Measurements from ENCODE around the gene SNX15.

The SNX15 gene

DNA sequence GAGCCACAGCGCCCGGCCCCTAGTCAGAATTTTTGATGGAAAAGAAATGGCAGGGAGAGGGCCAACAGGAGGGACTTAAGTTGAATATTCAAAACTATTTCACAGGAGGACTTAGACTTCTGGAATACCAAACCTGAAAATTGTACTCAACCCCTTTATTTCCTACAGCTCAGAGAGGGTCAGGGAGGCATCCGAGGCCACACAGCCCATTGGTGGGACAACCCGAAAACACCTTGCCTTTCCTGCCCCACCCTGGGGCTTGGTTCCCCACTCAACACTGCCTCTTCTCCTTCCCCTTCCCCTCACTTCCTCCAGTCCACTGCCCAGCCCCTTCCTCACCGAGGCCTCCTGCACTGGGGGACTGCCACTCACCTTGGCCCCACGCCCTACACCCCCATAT lies 29.8 kb downstream of the SNX15 start:
- Histone ChIP-seq H3K9ac (ENCODE audit: low read depth, low read length) (no peak overlapping the region), H3K27ac (ENCODE audit: low read depth, low read length) (no peak overlapping the region), H3K4me1 (ENCODE audit: control insufficient read depth, insufficient read depth, low read length) (no peaks in the 10 kb centered on the region), H3K36me3 (ENCODE audit: control insufficient read depth, insufficient read depth, low read length) (no peaks in the 10 kb centered on the region), H3K4me3 (ENCODE audit: low read depth, low read length) (no peak overlapping the region), H3K27me3 (ENCODE audit: control insufficient read depth, insufficient read depth, low read length) (no peaks in the 10 kb centered on the region), H3K9me3 (ENCODE audit: control insufficient read depth, insufficient read depth, low read length) (no peaks in the 10 kb centered on the region)

GRCh38 chr11:65057526-65057925 lies 30.3 kb downstream of the SNX15 start:
- Histone ChIP-seq H3K9me3 (ENCODE audit: control insufficient read depth, insufficient read depth, low read length) (no peaks in the 10 kb centered on the region), H3K27ac (ENCODE audit: low read depth, low read length) (no peak overlapping the region), H3K4me1 (ENCODE audit: control insufficient read depth, insufficient read depth, low read length) (no peaks in the 10 kb centered on the region), H3K36me3 (ENCODE audit: control insufficient read depth, insufficient read depth, low read length) (no peaks in the 10 kb centered on the region), H3K4me3 (ENCODE audit: low read depth, low read length) (no peak overlapping the region), H3K27me3 (ENCODE audit: control insufficient read depth, insufficient read depth, low read length) (no peaks in the 10 kb centered on the region), H3K9ac (ENCODE audit: low read depth, low read length) (no peak overlapping the region)

- Histone ChIP-seq H3K9ac (ENCODE audit: low read depth, low read length) (no peak overlapping the region), H3K36me3 (ENCODE audit: control insufficient read depth, insufficient read depth, low read length) (no peaks in the 10 kb centered on the region), H3K27me3 (ENCODE audit: control insufficient read depth, insufficient read depth, low read length) (no peaks in the 10 kb centered on the region), H3K9me3 (ENCODE audit: control insufficient read depth, insufficient read depth, low read length) (no peaks in the 10 kb centered on the region), H3K4me1 (ENCODE audit: control insufficient read depth, insufficient read depth, low read length) (no peaks in the 10 kb centered on the region), H3K27ac (ENCODE audit: low read depth, low read length) (no peak overlapping the region), H3K4me3 (ENCODE audit: low read depth, low read length) (no peak overlapping the region)
Observed at GRCh38 chr11:65058012-65058411, 30.8 kb downstream of the SNX15 start.

- Histone ChIP-seq H3K9me3 (ENCODE audit: control insufficient read depth, insufficient read depth, low read length) (no peaks in the 10 kb centered on the region), H3K36me3 (ENCODE audit: control insufficient read depth, insufficient read depth, low read length) (no peaks in the 10 kb centered on the region), H3K4me3 (ENCODE audit: low read depth, low read length) (no peak within 1 kb of the TSS), H3K4me1 (ENCODE audit: control insufficient read depth, insufficient read depth, low read length) (no peaks in the 10 kb centered on the region), H3K27me3 (ENCODE audit: control insufficient read depth, insufficient read depth, low read length) (no peaks in the 10 kb centered on the region), H3K9ac (ENCODE audit: low read depth, low read length) (no peak within 1 kb of the TSS), H3K27ac (ENCODE audit: low read depth, low read length) (no peak within 1 kb of the TSS)
Observed at GRCh38 chr11:65058419-65059054, 31.3 kb downstream of the SNX15 start, which contains the start of gene NAALADL1. Gene NAALADL1, minus strand, starts transcription at chr11:65058553. Its CDS starts 32 bp downstream, at chr11:65058521.

GRCh38 chr11:65059523-65059922 lies 32.3 kb downstream of the SNX15 start:
- Histone ChIP-seq H3K4me1 (ENCODE audit: control insufficient read depth, insufficient read depth, low read length) (no peaks in the 10 kb centered on the region), H3K27me3 (ENCODE audit: control insufficient read depth, insufficient read depth, low read length) (no peaks in the 10 kb centered on the region), H3K9me3 (ENCODE audit: control insufficient read depth, insufficient read depth, low read length) (no peaks in the 10 kb centered on the region), H3K9ac (ENCODE audit: low read depth, low read length) (no peak overlapping the region), H3K27ac (ENCODE audit: low read depth, low read length) (no peak overlapping the region), H3K36me3 (ENCODE audit: control insufficient read depth, insufficient read depth, low read length) (no peaks in the 10 kb centered on the region), H3K4me3 (ENCODE audit: low read depth, low read length) (no peak overlapping the region)

DNA sequence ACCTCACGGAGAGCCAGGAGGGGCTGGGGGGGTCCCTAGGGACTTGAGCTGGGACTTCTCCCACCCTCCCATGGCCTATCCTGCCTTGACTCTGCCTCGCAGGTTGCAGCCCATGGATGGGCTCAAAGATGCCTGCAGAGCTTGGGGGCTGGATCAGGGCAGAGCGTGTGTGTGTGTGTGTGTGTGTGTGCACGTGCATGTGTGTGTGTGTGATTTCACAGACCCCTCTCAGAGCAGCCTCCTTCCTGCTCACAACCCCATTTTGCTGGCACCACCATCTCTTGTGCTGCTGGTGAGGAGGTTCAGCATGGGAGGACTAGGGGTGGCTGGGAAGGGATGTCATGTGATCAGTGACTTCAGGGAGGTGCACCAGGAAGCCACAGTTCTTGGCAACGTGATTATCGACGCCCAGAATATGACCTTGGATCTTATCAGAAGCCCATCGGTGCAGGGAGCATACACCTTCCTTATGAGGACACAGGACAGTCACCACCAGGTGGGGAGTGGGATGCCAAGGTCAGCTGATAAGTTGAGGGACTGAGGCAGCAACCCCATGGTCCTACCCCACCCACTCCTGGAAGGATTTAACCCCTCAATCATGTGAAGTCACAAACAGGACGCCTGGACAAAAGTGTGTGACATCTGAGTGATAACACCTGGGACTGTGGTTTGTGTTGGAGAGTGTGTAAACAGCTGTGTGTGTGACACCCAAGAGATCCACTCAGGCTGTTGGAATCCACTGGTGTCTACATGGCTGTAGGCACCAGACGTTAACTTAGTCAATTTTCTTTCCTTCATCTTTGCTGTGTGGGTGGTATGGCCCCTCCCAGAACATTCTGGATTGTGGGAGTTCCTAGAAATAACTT lies 33.0 kb downstream of the SNX15 start:
- Histone ChIP-seq H3K27me3 (ENCODE audit: control insufficient read depth, insufficient read depth, low read length) (no peaks in the 10 kb centered on the region), H3K27ac (ENCODE audit: low read depth, low read length) (no peak overlapping the region), H3K9me3 (ENCODE audit: control insufficient read depth, insufficient read depth, low read length) (no peaks in the 10 kb centered on the region), H3K9ac (ENCODE audit: low read depth, low read length) (no peak overlapping the region), H3K4me3 (ENCODE audit: low read depth, low read length) (no peak overlapping the region), H3K36me3 (ENCODE audit: control insufficient read depth, insufficient read depth, low read length) (no peaks in the 10 kb centered on the region), H3K4me1 (ENCODE audit: control insufficient read depth, insufficient read depth, low read length) (no peaks in the 10 kb centered on the region)

DNA sequence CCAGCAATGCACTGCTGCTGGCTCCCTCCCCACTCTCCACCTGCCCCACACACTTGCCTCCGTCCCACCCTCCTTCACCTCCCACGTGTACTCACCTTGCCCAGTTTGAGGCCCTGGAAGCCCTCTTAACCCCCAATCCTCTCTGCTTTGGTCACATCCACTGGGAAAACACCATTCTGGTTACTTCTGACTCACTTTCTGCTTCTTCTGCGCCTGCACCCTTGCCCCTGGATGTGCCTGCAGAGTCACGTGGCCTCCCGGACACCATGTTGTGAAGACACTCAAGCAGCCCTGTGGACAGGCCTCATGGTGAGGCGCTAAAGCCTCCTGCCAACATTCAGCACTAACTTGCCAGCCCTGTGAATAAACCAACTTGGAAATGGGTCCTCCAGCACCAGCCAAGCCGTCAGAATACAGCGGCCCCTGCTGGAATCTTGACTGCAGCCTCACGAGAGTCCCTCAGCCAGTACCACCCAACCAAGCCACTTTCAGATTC lies 33.7 kb downstream of the SNX15 start:
- Histone ChIP-seq H3K9ac (ENCODE audit: low read depth, low read length) (no peak overlapping the region), H3K27me3 (ENCODE audit: control insufficient read depth, insufficient read depth, low read length) (no peaks in the 10 kb centered on the region), H3K36me3 (ENCODE audit: control insufficient read depth, insufficient read depth, low read length) (no peaks in the 10 kb centered on the region)

DNA sequence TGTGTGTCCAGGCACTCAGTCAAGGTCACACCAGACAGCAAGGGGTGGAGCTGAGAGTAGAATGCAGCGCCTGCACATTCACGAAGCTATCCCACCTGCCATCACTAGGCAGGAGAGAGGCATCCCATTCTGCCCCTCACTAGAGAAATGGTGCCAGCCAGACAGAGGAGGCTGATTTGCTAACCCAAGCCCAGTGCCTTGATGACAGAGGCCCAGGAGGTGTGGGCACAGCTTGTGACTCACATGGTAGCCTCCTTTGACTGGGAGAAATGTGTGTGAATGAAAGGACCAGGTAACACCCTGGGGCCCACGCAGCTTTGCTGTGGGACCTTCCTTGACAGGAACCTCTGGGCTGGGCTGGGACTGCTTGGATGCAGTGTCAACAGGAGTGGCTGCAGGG lies 36.3 kb downstream of the SNX15 start:
- Histone ChIP-seq H3K4me1 (ENCODE audit: control insufficient read depth, insufficient read depth, low read length) (peaks cover 6% of the 10 kb centered on the region; the same call in 1 of the 2 replicates), H3K9ac (ENCODE audit: low read depth, low read length) (no peak overlapping the region), H3K4me3 (ENCODE audit: low read depth, low read length) (no peak overlapping the region), H3K36me3 (ENCODE audit: control insufficient read depth, insufficient read depth, low read length) (no peaks in the 10 kb centered on the region), H3K27me3 (ENCODE audit: control insufficient read depth, insufficient read depth, low read length) (no peaks in the 10 kb centered on the region), H3K9me3 (ENCODE audit: control insufficient read depth, insufficient read depth, low read length) (no peaks in the 10 kb centered on the region), H3K27ac (ENCODE audit: low read depth, low read length) (no peak overlapping the region)

More for the DNA sequence above, 33.7 kb downstream of the SNX15 start:
- H3K27ac ChIP-seq (ENCODE audit: low read depth, low read length) = no peak overlapping the region
- no peak overlapping the region for H3K4me3 ChIP-seq (ENCODE audit: low read depth, low read length)
- H3K9me3 ChIP-seq (ENCODE audit: control insufficient read depth, insufficient read depth, low read length) = no peaks in the 10 kb centered on the region
- H3K4me1 ChIP-seq (ENCODE audit: control insufficient read depth, insufficient read depth, low read length) = no peaks in the 10 kb centered on the region

- no peaks in the 10 kb centered on the region for H3K9me3 ChIP-seq (ENCODE audit: control insufficient read depth, insufficient read depth, low read length)
- no peaks in the 10 kb centered on the region for H3K27me3 ChIP-seq (ENCODE audit: control insufficient read depth, insufficient read depth, low read length)
- no peak overlapping the region for H3K27ac ChIP-seq (ENCODE audit: low read depth, low read length)
- H3K9ac ChIP-seq (ENCODE audit: low read depth, low read length) = no peak overlapping the region
- peaks cover 6% of the 10 kb centered on the region; the same call in 1 of the 2 replicates for H3K4me1 ChIP-seq (ENCODE audit: control insufficient read depth, insufficient read depth, low read length)
- H3K4me3 ChIP-seq (ENCODE audit: low read depth, low read length) = no peak overlapping the region
- no peaks in the 10 kb centered on the region for H3K36me3 ChIP-seq (ENCODE audit: control insufficient read depth, insufficient read depth, low read length)
Observed at GRCh38 chr11:65064847-65065240, 37.6 kb downstream of the SNX15 start.

GRCh38 chr11:65065851-65066250 lies 38.6 kb downstream of the SNX15 start:
- H3K36me3 ChIP-seq (ENCODE audit: control insufficient read depth, insufficient read depth, low read length) = no peaks in the 10 kb centered on the region
- no peaks in the 10 kb centered on the region for H3K27me3 ChIP-seq (ENCODE audit: control insufficient read depth, insufficient read depth, low read length)
- no peak overlapping the region for H3K27ac ChIP-seq (ENCODE audit: low read depth, low read length)
- no peak overlapping the region for H3K4me3 ChIP-seq (ENCODE audit: low read depth, low read length)
- no peaks in the 10 kb centered on the region for H3K9me3 ChIP-seq (ENCODE audit: control insufficient read depth, insufficient read depth, low read length)
- H3K9ac ChIP-seq (ENCODE audit: low read depth, low read length) = no peak overlapping the region
- peaks cover 6% of the 10 kb centered on the region; the same call in 1 of the 2 replicates for H3K4me1 ChIP-seq (ENCODE audit: control insufficient read depth, insufficient read depth, low read length)

DNA sequence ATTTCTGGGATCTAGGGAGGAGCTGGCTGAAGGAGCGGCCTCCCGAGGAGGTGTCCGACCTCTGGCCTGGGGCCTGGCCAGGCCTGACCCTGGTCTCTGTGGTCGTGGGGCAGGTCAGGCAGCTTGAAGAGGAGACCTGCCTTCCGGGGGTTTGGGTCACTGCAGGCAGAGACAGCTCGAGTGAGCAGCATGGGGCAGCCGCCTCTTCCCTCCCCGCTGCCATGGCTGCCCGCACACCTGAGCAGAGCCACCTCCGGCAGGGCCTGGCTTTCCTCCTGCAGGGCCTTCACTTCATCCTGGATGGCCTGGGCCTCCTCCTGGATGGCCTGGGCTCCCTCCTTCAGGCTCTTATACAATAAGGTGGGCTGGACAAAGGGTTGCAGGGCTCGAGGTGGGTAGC lies 39.1 kb downstream of the SNX15 start:
- H3K9me3 ChIP-seq (ENCODE audit: control insufficient read depth, insufficient read depth, low read length) = no peaks in the 10 kb centered on the region
- H3K36me3 ChIP-seq (ENCODE audit: control insufficient read depth, insufficient read depth, low read length) = no peaks in the 10 kb centered on the region
- H3K4me1 ChIP-seq (ENCODE audit: control insufficient read depth, insufficient read depth, low read length) = peaks cover 6% of the 10 kb centered on the region; the same call in 1 of the 2 replicates
- 0 out of 2 replicates have a peak overlapping the region, but pooled peaks have one; percentile 4 for H3K9ac ChIP-seq (ENCODE audit: low read depth, low read length)
- no peak overlapping the region; the same call in 1 of the 2 replicates for H3K4me3 ChIP-seq (ENCODE audit: low read depth, low read length)
- H3K27me3 ChIP-seq (ENCODE audit: control insufficient read depth, insufficient read depth, low read length) = no peaks in the 10 kb centered on the region
- H3K27ac ChIP-seq (ENCODE audit: low read depth, low read length) = peak overlapping the region; percentile 69
